Endothelial cell of umbilical vein (primary cell): ENCODE results near the gene CEACAM20. TPM values are rescaled to one million over a fixed set of nuclear protein-coding genes. Genes with fewer than 3 reads are reported as not detected.

Experiments
- BruUV-seq: library from RNA; stranded (reverse); fragments of 400-500 nt; replicated peaks from 2 replicates; lab custom pipeline; 2021; lab: Mats Ljungman, UMichigan
- CTCF ChIA-PET: fragments of 300-600, 350-600 bp; sonication (Branson Sonifier 250); formaldehyde crosslinking; loops from one replicate; lab custom pipeline; 2021; ENCODE audit warnings: antibody characterized with exemption, inconsistent platforms; lab: Charles Lee
- POLR2A ChIA-PET: fragments of 300-600, 350-600 bp; sonication (Branson Sonifier 250); formaldehyde crosslinking; loops from one replicate; lab custom pipeline; 2021; ENCODE audit warnings: antibody characterized with exemption, inconsistent platforms; lab: Charles Lee
- DNase-seq: peaks from one replicate; pipeline ENCODE4 v3.0.0-alpha.2; 2011; ENCODE audit warnings: low read depth, low spot score
- FAIRE-seq: peaks from 2 replicates; lab custom pipeline; 2011; peaks lifted over from hg19 to GRCh38; lab: Jason Lieb, UNC
- H2AFZ ChIP-seq: 2 replicates; pipeline ENCODE4 v1.6.0; 2012; ENCODE audit warnings: low read depth, low read length, control low read depth, inconsistent platforms
- H3K27ac ChIP-seq: 2 replicates; pipeline ENCODE4 v1.5.1; 2011; ENCODE audit warnings: low read depth, mild to moderate bottlenecking, control low read depth, low read length, moderate library complexity; ENCODE audit not compliant: insufficient read depth
- H3K27me3 ChIP-seq, 2 experiments: 2 replicates each; pipeline versions ENCODE4 v1.6.0 to v1.6.1; 2011; ENCODE audit warnings: low read length in 2 of 2, mixed read lengths in 1 of 2; ENCODE audit not compliant: control insufficient read depth in 2 of 2, insufficient read depth in 2 of 2
- H3K36me3 ChIP-seq, 2 experiments: 2 replicates in 1 of 2; 3 replicates in 1 of 2; pipeline ENCODE4 v1.5.1; 2011; ENCODE audit warnings: low read length in 2 of 2, mild to moderate bottlenecking in 1 of 2, moderate library complexity in 1 of 2; ENCODE audit not compliant: control insufficient read depth in 2 of 2, insufficient read depth in 2 of 2; ENCODE audit errors: extremely low read depth in 1 of 2
- H3K4me1 ChIP-seq: 3 replicates; pipeline ENCODE4 v1.5.1; 2011; ENCODE audit warnings: mild to moderate bottlenecking, low read length; ENCODE audit not compliant: control insufficient read depth, insufficient read depth; ENCODE audit errors: extremely low read depth
- H3K4me2 ChIP-seq: 2 replicates; pipeline ENCODE4 v1.6.1; 2011; ENCODE audit warnings: low read length, control low read depth, mixed read lengths; ENCODE audit not compliant: insufficient read depth
- H3K4me3 ChIP-seq, 3 experiments: fragments of 200-600 bp in 1 of 3; sonication (generic), shearing (Covaris generic) in 1 of 3; replicated peaks in 1 of 3; 2 replicates each; pipeline ENCODE4 v1.5.1; 2011 to 2016; ENCODE audit warnings: control low read depth in 3 of 3, low read length in 3 of 3, mild to moderate bottlenecking in 2 of 3, inconsistent platforms in 1 of 3, low read depth in 1 of 3, moderate library complexity in 1 of 3; ENCODE audit not compliant: insufficient read depth in 1 of 3
- H3K79me2 ChIP-seq: 2 replicates; pipeline ENCODE4 v1.6.0; 2012; ENCODE audit warnings: low read length, inconsistent platforms; ENCODE audit not compliant: control insufficient read depth, insufficient read depth
- H3K9ac ChIP-seq: replicated peaks from 2 replicates; pipeline ENCODE3; 2011; ENCODE audit warnings: low read length, control low read depth; ENCODE audit not compliant: insufficient read depth; ENCODE audit errors: extremely low read depth
- H3K9me1 ChIP-seq: replicated peaks from 3 replicates; pipeline ENCODE4 v1.6.0; 2011; ENCODE audit warnings: mild to moderate bottlenecking, low read length; ENCODE audit not compliant: control insufficient read depth, insufficient read depth; ENCODE audit errors: extremely low read depth
- H3K9me3 ChIP-seq: replicated peaks from 2 replicates; pipeline ENCODE4 v1.5.1; 2012; ENCODE audit warnings: low read length, inconsistent platforms; ENCODE audit not compliant: control insufficient read depth, insufficient read depth
- H4K20me1 ChIP-seq: replicated peaks from 2 replicates; pipeline ENCODE3; 2011; ENCODE audit warnings: mild to moderate bottlenecking, low read length; ENCODE audit not compliant: control insufficient read depth, insufficient read depth; ENCODE audit errors: extremely low read depth
- EZH2 ChIP-seq: IDR thresholded peaks from 2 replicates; pipeline ENCODE4 v1.6.1; 2012; ENCODE audit warnings: borderline replicate concordance, low read depth, mild to moderate bottlenecking, moderate library complexity, low read length, inconsistent platforms; ENCODE audit not compliant: severe bottlenecking
- FOS ChIP-seq: IDR thresholded peaks from 2 replicates; pipeline ENCODE4 v1.6.1; 2011; ENCODE audit warnings: mild to moderate bottlenecking, low read length, moderate library complexity, borderline replicate concordance; ENCODE audit not compliant: insufficient read depth
- JUN ChIP-seq: IDR thresholded peaks from 2 replicates; pipeline ENCODE4 v1.6.1; 2011; ENCODE audit warnings: borderline replicate concordance, low read depth; ENCODE audit not compliant: insufficient read length, insufficient read depth
- MYC ChIP-seq: IDR thresholded peaks from one replicate; pipeline ENCODE4 v1.6.1; 2011; ENCODE audit warnings: mild to moderate bottlenecking, low read depth, low read length
- POLR2A ChIP-seq: IDR thresholded peaks from 2 replicates; pipeline ENCODE4 v1.6.1; 2012; ENCODE audit warnings: low read depth, mild to moderate bottlenecking, control low read depth, low read length
- POLR2AphosphoS5 ChIP-seq: IDR thresholded peaks from 2 replicates; pipeline ENCODE4 v1.6.1; 2012; ENCODE audit warnings: low read depth, mild to moderate bottlenecking, control low read depth, low read length, moderate library complexity; ENCODE audit not compliant: insufficient read depth
- dilution Hi-C: fragments of 300-500 bp; cut with MboI; formaldehyde crosslinking; loops from one replicate; pipeline ENCODE4 v1.15.0; 2019; ENCODE audit warnings: low sequenced_read_pairs; ENCODE audit not compliant: extremely low pct_ligation_motif_present
- intact Hi-C: fragments of 100-400 bp; cut with micrococcal nuclease; formaldehyde crosslinking; loops from one replicate; pipeline ENCODE4 v1.10.0; 2022
- polyA plus RNA-seq, 4 experiments: library from polyadenylated mRNA; depleted of rRNA in 3 of 4; stranded (reverse) in 3 of 4; unstranded in 1 of 4; fragments of >200 nt; gene quantifications; 2 replicates each; pipeline versions ENCODE4 v1.2.1 to v1.2.3, GENCODE V29; 2011 to 2012; ENCODE audit warnings: missing spikeins in 1 of 4
- total RNA-seq: library from RNA; stranded (reverse); gene quantifications from 2 replicates; pipeline ENCODE4 v1.2.3, GENCODE V29; 2021
- TF ChIP-seq, protein P1 (sequence below): IDR thresholded peaks from 2 replicates; pipeline ENCODE4 v1.6.1; 2011; ENCODE audit not compliant: insufficient read depth, insufficient read length

The CEACAM20 gene
- total and polyA plus RNA-seq, 2 donors (not counting 3 experiments of a cell fraction or from before 2014, with no cell fraction given): 0.06 TPM; not detected in 1

DNA sequence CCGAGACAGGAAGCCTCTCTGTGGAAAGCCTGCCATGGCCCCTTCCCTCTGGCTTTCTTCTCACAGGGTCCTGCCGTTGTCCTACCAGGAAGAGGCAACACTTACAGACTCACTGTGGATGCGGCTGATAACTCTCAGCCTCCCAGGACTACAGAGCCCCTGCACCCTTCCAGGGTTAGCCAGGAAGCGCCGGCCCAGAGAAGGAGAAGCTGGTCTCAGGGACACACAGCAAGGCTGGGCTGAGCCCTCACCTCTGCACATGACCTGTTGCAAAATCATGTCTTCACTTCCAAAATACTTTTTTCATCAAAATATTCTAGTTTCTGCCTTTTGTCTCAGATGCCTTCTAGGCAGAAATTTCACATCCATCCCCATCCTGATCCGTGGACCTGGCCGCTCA lies 1.9 kb downstream of the CEACAM20 start:
- Histone ChIP-seq H3K27ac (no peak overlapping the region), H3K4me3 (no peak overlapping the region), H3K79me2 (no peaks in the 10 kb centered on the region), H3K9ac (no peak overlapping the region), H3K9me3 (no peaks in the 10 kb centered on the region), H3K4me2 (no peak overlapping the region), H2AFZ (no peak overlapping the region), H3K27me3 (peaks cover 0 to 3% of the 10 kb centered on the region in 2 experiments), H3K4me1 (no peaks in the 10 kb centered on the region), H3K36me3 (no peaks in the 10 kb centered on the region), H3K9me1 (no peaks in the 10 kb centered on the region), H4K20me1 (no peaks in the 10 kb centered on the region)
- no TSS peak for BruUV-seq
- POLR2A ChIA-PET: no interaction called here
- no peak for TF ChIP-seq POLR2A
- no peak for TF ChIP-seq POLR2AphosphoS5
- no peak for TF ChIP-seq JUN
- no peak for TF ChIP-seq EZH2
- no peak for TF ChIP-seq MYC
- TF ChIP-seq, protein P1, sequence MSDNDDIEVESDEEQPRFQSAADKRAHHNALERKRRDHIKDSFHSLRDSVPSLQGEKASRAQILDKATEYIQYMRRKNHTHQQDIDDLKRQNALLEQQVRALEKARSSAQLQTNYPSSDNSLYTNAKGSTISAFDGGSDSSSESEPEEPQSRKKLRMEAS: no peak
- no peak for TF ChIP-seq FOS
- FAIRE-seq (no peak), DNase-seq (no peak)
- CTCF ChIA-PET: interaction anchor here (1.1 kb wide), 1 partner anchor 43 kb away, joined by 3 read pairs; no protein-coding TSS in a partner anchor
- dilution Hi-C loops: no loop called here
- intact Hi-C loops: no loop called here
